PC-9 (cell line): ENCODE data around the gene SETD1B.

ENCODE experiments used
- EZH2 ChIP-seq: fragments of 200-600 bp; sonication (generic); IDR thresholded peaks from 2 replicates; pipeline ENCODE4 v1.8.0; 2017; ENCODE audit warnings: antibody characterized with exemption, low read depth
- TF ChIP-seq, protein P1 (sequence below): fragments of 200-600 bp; sonication (generic); conservative IDR thresholded peaks from 2 replicates; pipeline ENCODE4 v1.6.1; 2017; ENCODE audit warnings: mixed run types, antibody characterized with exemption, mild to moderate bottlenecking, moderate library complexity

DNA sequence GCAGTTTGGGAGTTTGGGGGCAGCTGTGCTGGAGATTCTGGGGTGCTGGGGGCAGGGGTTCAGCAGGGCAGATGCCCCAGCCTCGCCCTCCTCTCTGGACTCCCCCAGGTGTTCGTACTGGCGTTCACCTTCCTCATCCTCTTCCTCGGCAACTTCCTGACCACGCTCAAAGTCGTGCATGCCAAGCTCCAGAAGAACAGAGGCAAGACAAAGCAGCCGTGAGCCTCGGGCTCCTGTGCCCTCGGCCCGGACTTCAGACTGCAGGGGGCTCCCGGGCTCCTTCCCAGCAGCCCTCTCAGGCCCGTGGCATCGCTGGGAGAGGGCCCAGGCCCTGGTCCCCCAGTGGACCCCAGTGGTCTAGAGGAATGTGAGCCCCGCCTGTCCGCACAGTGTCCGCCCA lies 28.3 kb upstream of the SETD1B start:
- TF ChIP-seq, protein P1, sequence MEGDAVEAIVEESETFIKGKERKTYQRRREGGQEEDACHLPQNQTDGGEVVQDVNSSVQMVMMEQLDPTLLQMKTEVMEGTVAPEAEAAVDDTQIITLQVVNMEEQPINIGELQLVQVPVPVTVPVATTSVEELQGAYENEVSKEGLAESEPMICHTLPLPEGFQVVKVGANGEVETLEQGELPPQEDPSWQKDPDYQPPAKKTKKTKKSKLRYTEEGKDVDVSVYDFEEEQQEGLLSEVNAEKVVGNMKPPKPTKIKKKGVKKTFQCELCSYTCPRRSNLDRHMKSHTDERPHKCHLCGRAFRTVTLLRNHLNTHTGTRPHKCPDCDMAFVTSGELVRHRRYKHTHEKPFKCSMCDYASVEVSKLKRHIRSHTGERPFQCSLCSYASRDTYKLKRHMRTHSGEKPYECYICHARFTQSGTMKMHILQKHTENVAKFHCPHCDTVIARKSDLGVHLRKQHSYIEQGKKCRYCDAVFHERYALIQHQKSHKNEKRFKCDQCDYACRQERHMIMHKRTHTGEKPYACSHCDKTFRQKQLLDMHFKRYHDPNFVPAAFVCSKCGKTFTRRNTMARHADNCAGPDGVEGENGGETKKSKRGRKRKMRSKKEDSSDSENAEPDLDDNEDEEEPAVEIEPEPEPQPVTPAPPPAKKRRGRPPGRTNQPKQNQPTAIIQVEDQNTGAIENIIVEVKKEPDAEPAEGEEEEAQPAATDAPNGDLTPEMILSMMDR, result no peak
- TF ChIP-seq EZH2, result no peak
